ENCODE measurements around the gene SLFN12L.

Gene SLFN12L

DNA sequence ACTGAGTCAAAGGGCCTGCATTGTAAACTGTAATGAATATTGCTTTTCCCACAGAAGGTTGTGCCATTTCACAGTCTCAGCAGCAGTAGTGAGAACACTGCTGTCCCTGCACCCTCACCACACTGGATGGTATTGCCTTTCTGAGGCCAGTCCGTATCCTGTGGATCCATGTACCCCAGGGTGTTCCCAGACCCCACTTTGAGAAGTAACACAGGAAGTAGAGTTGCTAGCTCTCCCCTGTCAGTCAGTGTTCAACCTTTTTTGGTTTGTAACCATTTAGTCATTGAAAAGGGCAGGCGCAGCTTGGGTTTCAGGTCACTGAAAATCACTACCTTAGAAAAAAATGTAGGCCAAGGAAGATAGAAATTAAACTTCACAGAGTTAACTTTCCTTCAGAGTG, 37.9 kb downstream of the SLFN12L start:
- TF ChIP-seq, protein P1, sequence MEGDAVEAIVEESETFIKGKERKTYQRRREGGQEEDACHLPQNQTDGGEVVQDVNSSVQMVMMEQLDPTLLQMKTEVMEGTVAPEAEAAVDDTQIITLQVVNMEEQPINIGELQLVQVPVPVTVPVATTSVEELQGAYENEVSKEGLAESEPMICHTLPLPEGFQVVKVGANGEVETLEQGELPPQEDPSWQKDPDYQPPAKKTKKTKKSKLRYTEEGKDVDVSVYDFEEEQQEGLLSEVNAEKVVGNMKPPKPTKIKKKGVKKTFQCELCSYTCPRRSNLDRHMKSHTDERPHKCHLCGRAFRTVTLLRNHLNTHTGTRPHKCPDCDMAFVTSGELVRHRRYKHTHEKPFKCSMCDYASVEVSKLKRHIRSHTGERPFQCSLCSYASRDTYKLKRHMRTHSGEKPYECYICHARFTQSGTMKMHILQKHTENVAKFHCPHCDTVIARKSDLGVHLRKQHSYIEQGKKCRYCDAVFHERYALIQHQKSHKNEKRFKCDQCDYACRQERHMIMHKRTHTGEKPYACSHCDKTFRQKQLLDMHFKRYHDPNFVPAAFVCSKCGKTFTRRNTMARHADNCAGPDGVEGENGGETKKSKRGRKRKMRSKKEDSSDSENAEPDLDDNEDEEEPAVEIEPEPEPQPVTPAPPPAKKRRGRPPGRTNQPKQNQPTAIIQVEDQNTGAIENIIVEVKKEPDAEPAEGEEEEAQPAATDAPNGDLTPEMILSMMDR (conservative IDR thresholded peaks at IDR 0.05; ENCODE audit: control insufficient read depth, insufficient read depth, low read depth, low read length), result no peak
- no peak for DNase-seq (ENCODE audit: low read depth)
- H3K4me3 ChIP-seq (ENCODE audit: control insufficient read depth, low read depth, low read length), result no peak overlapping the region

DNA sequence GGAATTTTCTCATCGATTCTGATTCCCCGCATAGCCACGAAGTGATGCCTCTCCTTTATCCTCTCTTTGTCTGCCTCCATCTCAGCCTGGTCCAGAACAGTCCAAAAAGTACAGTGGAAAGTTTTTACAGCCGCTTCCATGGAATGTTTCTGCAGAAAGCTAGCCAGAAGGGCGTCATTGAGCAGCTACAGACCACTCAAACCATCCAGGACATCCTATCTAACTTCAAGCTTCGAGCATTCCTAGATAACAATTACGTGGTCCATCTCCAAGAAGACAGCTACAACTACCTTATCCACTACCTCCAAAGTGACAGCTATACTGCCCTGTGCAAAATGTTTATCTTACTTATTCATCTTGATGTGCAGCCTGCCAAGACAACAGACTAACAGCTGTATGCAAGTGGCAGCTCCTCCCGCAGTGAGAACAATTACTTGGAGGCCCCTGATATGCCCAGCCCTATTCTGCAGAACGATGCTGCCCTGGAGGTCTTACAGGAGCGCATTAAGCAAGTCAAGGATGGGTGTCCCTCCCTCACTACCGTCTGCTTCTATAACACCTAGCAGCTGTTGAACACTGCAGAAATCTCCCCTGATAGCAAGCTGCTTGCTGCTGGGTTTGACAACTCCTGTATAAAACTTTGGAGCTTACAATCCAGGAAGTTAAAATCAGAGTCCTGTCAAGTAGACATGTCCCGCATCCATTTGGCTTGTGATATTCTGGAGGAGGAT, 38.9 kb downstream of the SLFN12L start:
- TF ChIP-seq, protein P1 (conservative IDR thresholded peaks at IDR 0.05; ENCODE audit: control insufficient read depth, insufficient read depth, low read depth, low read length), result no peak
- DNase-seq (ENCODE audit: low read depth), result no peak
- H3K4me3 ChIP-seq (ENCODE audit: control insufficient read depth, low read depth, low read length), result no peak overlapping the region

DNA sequence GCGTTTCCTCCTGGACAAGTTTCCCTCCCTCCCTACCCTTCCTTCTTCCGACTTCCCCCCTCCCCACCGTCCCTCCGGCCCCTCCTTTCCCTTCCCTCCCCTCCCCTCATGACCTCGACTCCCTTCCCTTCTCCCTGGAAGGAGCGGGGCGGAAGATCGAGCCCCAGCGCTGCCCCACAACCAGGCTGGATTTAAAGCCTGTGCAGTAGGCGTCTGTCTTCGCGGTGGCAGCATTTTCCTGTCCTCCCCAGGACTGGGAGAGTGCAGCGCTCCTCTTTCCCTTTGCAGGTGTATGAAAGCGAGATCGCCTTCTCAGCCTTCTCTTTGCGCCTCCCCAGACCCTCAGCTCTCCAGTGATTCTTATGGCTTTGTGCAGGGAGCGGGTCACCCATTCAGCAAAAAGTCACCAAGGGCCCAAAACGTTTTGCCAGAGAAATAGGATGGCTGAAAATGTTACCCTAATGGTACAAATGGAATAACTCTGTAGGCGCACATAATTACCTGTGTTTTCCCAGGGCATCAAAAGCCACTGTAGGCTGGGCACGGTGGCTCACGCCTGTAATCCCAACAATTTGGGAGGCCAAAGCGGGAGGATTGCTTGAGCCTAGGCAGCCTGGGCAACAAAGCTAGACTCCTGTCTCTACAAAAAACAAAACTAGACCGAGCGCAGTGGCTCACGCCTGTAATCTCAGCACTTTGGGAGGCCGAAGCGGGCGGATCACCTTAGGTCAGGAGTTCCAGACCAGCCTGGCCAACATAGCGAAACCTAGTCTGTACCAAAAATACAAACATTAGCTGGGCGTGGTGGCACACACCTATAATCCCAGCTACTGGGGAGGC, 40.8 kb downstream of the SLFN12L start:
- TF ChIP-seq, protein P1 (conservative IDR thresholded peaks at IDR 0.05; ENCODE audit: control insufficient read depth, insufficient read depth, low read depth, low read length), result no peak
- no peak overlapping the region for H3K4me3 ChIP-seq (ENCODE audit: control insufficient read depth, low read depth, low read length)
- no peak for DNase-seq (ENCODE audit: low read depth)

DNA sequence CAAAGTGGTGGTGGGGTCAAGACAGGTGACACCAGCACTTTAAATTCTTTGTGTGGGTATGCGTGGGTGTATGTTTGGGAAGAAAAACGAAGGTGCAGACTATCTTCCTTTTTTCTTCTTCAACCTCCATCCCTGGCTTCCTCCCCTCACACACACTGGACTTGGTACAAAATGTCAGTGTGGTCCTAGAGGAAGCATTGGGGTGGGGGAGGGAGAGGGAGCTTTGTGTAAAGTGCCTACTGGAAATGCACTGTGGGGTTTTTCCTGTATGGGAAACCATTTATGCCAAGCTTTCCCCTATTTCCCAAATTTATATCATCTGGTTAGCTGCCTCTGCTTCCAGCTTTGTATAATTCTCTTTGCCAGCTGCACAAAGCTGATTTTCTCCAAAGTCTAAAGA, 44.4 kb downstream of the SLFN12L start:
- DNase-seq (ENCODE audit: low read depth), result no peak
- H3K4me3 ChIP-seq (ENCODE audit: control insufficient read depth, low read depth, low read length), result no peak overlapping the region
- TF ChIP-seq, protein P1 (conservative IDR thresholded peaks at IDR 0.05; ENCODE audit: control insufficient read depth, insufficient read depth, low read depth, low read length), result no peak

DNA sequence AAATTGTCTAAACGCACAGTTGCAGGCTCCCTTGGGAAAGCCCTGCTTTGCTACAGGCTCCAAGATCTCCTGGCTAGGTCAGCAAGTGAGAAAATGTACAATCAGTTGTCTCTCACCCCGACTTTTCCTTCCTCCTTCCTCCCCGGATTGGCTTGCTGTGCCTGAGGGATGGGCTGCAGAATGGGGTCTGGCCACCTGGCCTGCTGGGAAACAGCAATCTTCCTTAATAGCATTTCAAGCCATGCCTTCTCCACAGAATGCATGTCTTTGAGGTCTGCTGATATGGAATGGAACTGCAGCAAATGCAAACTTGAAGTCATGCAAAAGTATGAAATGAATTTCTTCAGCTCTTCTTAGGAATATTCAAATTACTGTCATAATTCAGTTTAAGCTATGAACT, 46.1 kb downstream of the SLFN12L start:
- no peak for DNase-seq (ENCODE audit: low read depth)
- TF ChIP-seq, protein P1 (conservative IDR thresholded peaks at IDR 0.05; ENCODE audit: control insufficient read depth, insufficient read depth, low read depth, low read length), result no peak
- H3K4me3 ChIP-seq (ENCODE audit: control insufficient read depth, low read depth, low read length), result no peak overlapping the region

DNA sequence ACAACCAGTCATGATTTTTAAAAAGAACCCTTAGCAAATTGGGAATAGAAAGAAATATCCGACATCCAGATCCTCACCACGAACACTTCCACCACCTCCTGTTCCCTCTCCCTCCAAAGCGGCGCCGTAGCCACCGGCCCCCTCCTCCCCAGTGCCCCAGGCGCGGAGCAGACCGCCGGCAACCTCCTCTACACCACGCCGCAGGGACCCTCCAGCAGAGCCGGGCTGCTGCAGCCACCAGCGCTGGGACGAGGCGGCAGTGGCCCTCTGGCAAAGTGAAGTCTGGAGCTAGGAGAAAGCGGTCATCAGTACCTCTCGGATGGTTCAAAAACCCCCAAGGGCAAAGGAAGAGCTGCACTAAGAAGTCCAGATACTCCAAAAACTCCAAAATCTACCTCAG, 47.5 kb downstream of the SLFN12L start:
- no peak for DNase-seq (ENCODE audit: low read depth)
- TF ChIP-seq, protein P1 (conservative IDR thresholded peaks at IDR 0.05; ENCODE audit: control insufficient read depth, insufficient read depth, low read depth, low read length), result no peak
- no peak overlapping the region for H3K4me3 ChIP-seq (ENCODE audit: control insufficient read depth, low read depth, low read length)
